ENCODE data around the gene PCBP4.

Gene PCBP4

DNA sequence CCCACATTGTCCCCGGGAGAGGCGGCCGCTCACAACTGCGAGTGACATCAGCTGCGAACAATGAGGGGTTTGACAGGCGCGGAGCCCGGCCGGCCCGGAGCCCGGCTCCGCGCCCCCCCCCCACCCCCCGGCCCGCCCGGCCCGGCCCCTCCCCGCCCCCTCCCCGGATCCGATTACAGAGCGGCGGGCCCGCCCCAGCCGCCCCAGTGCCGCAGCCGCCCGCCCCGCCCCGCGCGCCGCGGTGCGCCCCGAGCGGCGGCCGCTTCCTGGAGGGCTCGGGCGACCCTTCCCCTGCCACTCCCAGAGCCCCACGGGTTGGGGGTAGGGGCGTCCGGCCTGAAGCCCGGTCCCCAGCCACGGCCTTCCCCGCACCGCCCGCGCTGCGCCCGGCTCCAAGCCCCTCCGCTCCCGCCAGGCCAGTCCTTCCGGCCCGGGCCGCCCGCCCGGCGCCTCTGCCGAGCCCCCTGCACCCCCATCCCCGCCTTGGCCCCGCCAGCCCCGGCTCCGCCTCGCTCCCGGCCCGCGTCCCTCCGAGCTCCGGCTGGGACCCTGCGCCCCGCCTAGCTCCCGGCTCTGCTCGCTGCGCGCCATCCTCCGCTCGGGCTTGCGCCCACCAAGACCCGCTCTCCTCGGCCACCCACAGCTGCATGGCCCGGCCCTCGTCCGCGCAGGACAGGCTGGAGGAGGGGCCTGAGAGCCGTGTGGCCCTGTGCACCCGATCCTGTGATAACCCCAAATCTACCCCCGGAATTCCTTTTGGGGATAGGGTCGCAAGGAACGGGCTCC lies at the start of gene PCBP4:
PCBP4 (minus strand) TSS at position 71 of the 786 bp plus-strand sequence. CDS start 6,214 bp downstream, outside the sequence.
- TF ChIP-seq, protein P1, sequence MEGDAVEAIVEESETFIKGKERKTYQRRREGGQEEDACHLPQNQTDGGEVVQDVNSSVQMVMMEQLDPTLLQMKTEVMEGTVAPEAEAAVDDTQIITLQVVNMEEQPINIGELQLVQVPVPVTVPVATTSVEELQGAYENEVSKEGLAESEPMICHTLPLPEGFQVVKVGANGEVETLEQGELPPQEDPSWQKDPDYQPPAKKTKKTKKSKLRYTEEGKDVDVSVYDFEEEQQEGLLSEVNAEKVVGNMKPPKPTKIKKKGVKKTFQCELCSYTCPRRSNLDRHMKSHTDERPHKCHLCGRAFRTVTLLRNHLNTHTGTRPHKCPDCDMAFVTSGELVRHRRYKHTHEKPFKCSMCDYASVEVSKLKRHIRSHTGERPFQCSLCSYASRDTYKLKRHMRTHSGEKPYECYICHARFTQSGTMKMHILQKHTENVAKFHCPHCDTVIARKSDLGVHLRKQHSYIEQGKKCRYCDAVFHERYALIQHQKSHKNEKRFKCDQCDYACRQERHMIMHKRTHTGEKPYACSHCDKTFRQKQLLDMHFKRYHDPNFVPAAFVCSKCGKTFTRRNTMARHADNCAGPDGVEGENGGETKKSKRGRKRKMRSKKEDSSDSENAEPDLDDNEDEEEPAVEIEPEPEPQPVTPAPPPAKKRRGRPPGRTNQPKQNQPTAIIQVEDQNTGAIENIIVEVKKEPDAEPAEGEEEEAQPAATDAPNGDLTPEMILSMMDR (IDR thresholded peaks at IDR 0.05; ENCODE audit: control insufficient read depth, extremely low read depth, insufficient read depth): no peak
- DNase-seq (ENCODE audit: low read depth): no peak
- H3K4me3 ChIP-seq (ENCODE audit: low read depth, low read length): peak within 1 kb of the TSS; percentile 69

DNA sequence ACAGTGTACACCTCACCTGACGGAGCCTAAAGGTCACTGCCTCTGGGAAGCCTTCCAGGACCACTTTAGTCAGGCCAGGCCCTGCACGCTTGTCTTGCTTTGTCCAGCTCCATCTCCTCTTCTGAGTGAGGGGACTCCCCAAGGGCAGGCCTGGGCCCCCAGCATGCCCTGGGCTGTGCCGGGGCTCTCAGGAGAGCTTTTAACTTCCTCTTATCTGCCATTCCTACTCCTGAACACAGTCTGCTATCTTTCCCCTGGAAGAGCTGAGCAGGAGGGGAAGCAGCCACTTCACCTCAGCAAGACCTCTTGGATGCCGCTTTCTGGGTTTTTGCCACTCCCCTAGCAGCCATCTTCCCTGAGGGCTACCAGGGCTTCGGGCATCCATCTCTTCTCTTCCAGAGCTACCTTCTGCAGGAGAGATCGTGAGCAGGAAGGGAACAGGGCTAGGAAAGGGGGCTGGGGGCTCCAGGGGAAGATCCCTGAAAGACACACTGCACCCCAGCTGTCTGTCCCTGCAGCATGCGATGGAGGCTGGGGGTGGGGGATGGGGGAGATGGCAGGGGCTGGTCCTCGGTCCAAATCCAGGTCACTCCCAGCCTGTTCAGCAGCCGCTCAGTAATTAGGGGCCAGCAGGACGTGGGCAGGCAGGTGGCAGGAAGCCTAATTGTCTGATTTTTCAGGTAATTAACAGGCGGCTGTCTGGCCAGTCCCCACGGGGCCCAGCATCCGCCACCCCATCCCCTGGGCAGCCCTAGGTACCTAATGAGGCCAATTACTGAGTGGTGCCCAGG lies 48.4 kb upstream of the PCBP4 start:
- no peak overlapping the region for H3K4me3 ChIP-seq (ENCODE audit: low read depth, low read length)
- DNase-seq (ENCODE audit: low read depth): no peak
- TF ChIP-seq, protein P1 (IDR thresholded peaks at IDR 0.05; ENCODE audit: control insufficient read depth, extremely low read depth, insufficient read depth): no peak

DNA sequence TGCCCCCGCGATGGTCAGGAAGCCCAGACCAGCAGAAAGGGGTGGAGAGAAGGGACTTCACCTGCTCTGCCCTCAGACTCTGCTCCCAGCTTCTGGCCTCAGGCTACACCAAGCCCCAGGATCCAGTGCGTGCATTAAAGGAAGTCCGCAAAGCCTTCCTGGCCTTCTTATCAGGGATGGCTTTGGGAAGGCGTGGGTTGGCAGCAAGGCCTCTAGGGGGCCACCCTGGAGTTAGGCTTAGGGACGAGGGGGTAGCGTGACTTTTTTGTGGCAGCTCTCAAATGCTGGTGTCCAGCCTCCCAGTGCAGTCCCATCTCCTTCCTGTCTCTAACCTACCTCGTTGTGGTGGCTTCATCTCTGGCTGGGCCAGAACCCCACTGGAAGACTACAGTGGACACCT lies 47.4 kb upstream of the PCBP4 start:
- TF ChIP-seq, protein P1 (IDR thresholded peaks at IDR 0.05; ENCODE audit: control insufficient read depth, extremely low read depth, insufficient read depth): no peak
- no peak overlapping the region for H3K4me3 ChIP-seq (ENCODE audit: low read depth, low read length)
- no peak for DNase-seq (ENCODE audit: low read depth)

DNA sequence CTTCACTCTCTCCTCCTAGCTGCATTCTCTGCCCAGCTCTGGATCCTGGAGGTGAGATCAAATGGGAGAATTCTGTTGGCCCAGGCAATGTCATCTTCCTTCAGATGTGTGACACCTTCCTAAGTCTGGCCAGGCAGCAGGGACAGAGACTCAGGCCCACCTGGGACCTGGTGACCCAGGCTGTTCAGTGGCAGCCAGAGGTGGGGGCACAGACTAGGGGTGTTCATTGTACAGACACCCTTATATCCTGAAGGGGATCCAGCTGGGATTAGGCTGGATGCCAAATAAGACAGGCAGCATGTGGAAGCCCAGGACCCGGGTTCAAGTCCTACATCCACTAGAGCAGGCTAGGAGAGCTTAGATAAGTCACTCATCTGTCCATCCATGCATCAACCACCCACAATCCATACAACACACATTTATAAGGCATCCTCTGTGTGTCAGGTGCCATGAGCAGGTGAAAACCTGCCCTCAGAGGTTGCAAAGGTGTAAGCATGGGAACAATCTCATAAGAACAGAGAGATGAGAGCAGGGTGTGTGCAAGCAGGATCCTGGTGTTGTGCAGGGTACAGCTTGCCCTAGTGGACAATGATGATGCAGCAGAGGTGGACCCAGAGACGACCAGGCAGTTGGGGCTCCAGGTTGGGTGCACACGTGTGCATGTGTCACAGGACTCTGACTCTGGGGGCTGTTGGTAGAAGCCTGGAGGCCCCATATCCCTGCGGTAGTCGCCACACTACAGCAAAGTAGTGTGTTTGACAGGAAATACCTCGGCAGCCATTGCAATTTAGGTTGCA lies 46.7 kb upstream of the PCBP4 start:
- no peak for DNase-seq (ENCODE audit: low read depth)
- TF ChIP-seq, protein P1 (IDR thresholded peaks at IDR 0.05; ENCODE audit: control insufficient read depth, extremely low read depth, insufficient read depth): no peak
- H3K4me3 ChIP-seq (ENCODE audit: low read depth, low read length): no peak overlapping the region

DNA sequence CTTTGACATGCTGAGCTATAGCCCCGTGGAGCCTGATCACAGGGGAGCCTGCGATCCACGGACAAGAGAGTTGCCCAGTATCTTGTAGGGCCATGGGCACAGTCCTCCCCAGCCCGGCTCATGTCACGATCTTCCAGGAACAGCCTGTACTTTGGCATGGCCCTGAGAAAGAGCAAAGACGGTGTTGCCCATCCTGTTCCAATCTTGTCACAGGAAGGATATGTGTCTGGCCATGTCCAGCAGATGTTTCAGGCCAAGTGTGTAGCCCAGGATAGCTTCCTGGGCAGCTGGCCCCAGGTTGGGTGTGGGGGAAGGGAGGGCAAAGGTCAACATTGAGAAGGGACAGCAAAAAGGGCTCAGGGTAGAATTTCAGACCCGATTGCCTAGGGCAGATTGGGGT lies 45.4 kb upstream of the PCBP4 start:
- H3K4me3 ChIP-seq (ENCODE audit: low read depth, low read length): no peak overlapping the region
- TF ChIP-seq, protein P1 (IDR thresholded peaks at IDR 0.05; ENCODE audit: control insufficient read depth, extremely low read depth, insufficient read depth): no peak
- DNase-seq (ENCODE audit: low read depth): no peak

DNA sequence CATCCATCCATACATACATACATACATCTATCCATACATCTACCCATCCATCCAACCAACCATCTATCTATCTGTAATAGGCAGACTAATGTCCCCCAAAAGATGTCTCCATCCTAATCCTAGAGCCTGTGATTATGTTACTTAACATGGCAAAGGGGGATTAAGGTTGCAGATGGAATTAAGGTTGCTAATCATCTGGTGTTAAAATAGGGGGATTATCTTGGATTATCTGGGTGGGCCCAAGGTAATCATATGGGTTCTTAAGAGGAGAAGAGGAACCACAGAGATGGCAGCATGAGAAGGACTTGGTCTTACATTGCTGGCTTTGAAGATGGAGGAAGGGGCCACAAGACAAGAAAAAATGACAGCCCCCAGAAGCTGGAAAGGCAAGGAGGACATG lies 43.2 kb upstream of the PCBP4 start:
- H3K4me3 ChIP-seq (ENCODE audit: low read depth, low read length): no peak overlapping the region
- no peak for DNase-seq (ENCODE audit: low read depth)
- TF ChIP-seq, protein P1 (IDR thresholded peaks at IDR 0.05; ENCODE audit: control insufficient read depth, extremely low read depth, insufficient read depth): no peak
